HepG2 (cell line): ENCODE data around the gene EPHA2. TPM values are rescaled to one million over a fixed set of nuclear protein-coding genes. Genes with fewer than 3 reads are reported as not detected.
A peak's percentile ranks its signal among the peaks of the same experiment; 100 is the strongest.

Experiments used
- ATAC-seq: fragments of 200-7000 bp; cut with Tn5 transposase; 3 replicates; pipeline ENCODE4 v1.9.1; 2020; ENCODE audit warnings: mild to moderate bottlenecking, moderate library complexity
- BruUV-seq: library from RNA; stranded (reverse); fragments of 400-500 nt; replicated peaks from 2 replicates; lab custom pipeline; 2021; lab: Mats Ljungman, UMichigan
- CTCF ChIA-PET: fragments of 300-600 bp; formaldehyde crosslinking; extraction: SDS; loops from one replicate; lab custom pipeline; 2021; ENCODE audit warnings: low total read pairs, inconsistent platforms, low intra/inter-chr PET ratio; lab: Yijun Ruan, JAX
- POLR2A ChIA-PET: fragments of 350-600 bp; sonication (Branson Sonifier 250); formaldehyde crosslinking; loops from one replicate; lab custom pipeline; 2020; ENCODE audit warnings: antibody characterized with exemption, inconsistent platforms; lab: Yijun Ruan, JAX
- DNase-seq: peaks from one replicate; pipeline ENCODE4 v3.0.0-alpha.2; 2015; ENCODE audit warnings: low spot score
- FAIRE-seq: peaks from 3 replicates; lab custom pipeline; 2011; peaks lifted over from hg19 to GRCh38; lab: Jason Lieb, UNC
- H2AFZ ChIP-seq: one replicate; pipeline ENCODE4 v1.6.1; 2011; ENCODE audit warnings: low read length, inconsistent platforms
- H3K27ac ChIP-seq: fragments of 300-600 bp; 3 replicates; pipeline ENCODE4 v1.8.0; 2011; ENCODE audit warnings: mixed run types, mild to moderate bottlenecking, mixed read lengths, low read length, inconsistent platforms; ENCODE audit not compliant: insufficient read depth; ENCODE audit errors: extremely low read length
- H3K27me3 ChIP-seq, 2 experiments: fragments of 200-600 bp in 1 of 2; 2 replicates in 1 of 2; 3 replicates in 1 of 2; pipeline versions ENCODE4 v1.6.0 to v1.8.0; 2011; ENCODE audit warnings: low read length in 2 of 2, mild to moderate bottlenecking in 2 of 2, moderate library complexity in 2 of 2, inconsistent platforms in 1 of 2; ENCODE audit not compliant: insufficient read depth in 2 of 2, control insufficient read depth in 1 of 2
- H3K36me3 ChIP-seq, 2 experiments: fragments of 200-600 bp in 1 of 2; replicated peaks in 1 of 2; 2 replicates in 1 of 2; 3 replicates in 1 of 2; pipeline versions ENCODE4 v1.5.1 to v1.8.0; 2011; ENCODE audit warnings: low read length in 2 of 2, inconsistent platforms in 1 of 2; ENCODE audit not compliant: insufficient read depth in 2 of 2, control insufficient read depth in 1 of 2
- H3K4me1 ChIP-seq: 2 replicates; pipeline ENCODE4 v1.5.1; 2012; ENCODE audit warnings: low read length, inconsistent platforms; ENCODE audit not compliant: insufficient read depth
- H3K4me2 ChIP-seq: 2 replicates; pipeline ENCODE4 v1.6.0; 2011; ENCODE audit warnings: low read depth, low read length, inconsistent platforms
- H3K4me3 ChIP-seq, 3 experiments: fragments of 200-600 bp in 1 of 3; sonication (generic), shearing (Covaris generic) in 1 of 3; replicated peaks in 1 of 3; 2 replicates each; pipeline ENCODE4 v1.5.1; 2011 to 2016; ENCODE audit warnings: low read length in 3 of 3, inconsistent platforms in 2 of 3, low read depth in 2 of 3, mild to moderate bottlenecking in 2 of 3, control low read depth in 1 of 3, mixed read lengths in 1 of 3; ENCODE audit not compliant: insufficient read depth in 1 of 3
- H3K79me2 ChIP-seq: one replicate; pipeline ENCODE4 v1.6.1; 2011; ENCODE audit warnings: low read length, inconsistent platforms; ENCODE audit not compliant: insufficient read depth
- H3K9ac ChIP-seq: 2 replicates; pipeline ENCODE4 v1.6.0; 2011; ENCODE audit warnings: mild to moderate bottlenecking, low read depth, low read length, inconsistent platforms; ENCODE audit not compliant: insufficient read depth
- H3K9me3 ChIP-seq: 2 replicates; pipeline ENCODE4 v1.5.1; 2012; ENCODE audit warnings: mild to moderate bottlenecking, low read length
- H4K20me1 ChIP-seq: 2 replicates; pipeline ENCODE4 v1.6.0; 2011; ENCODE audit warnings: inconsistent platforms, mild to moderate bottlenecking, low read length, moderate library complexity; ENCODE audit not compliant: insufficient read depth
- AGO2 ChIP-seq: fragments of 200-400 bp; formaldehyde crosslinking; optimal IDR thresholded peaks from 2 replicates; pipeline ENCODE3; 2017; ENCODE audit warnings: mild to moderate bottlenecking, low read depth, low read length, moderate library complexity
- FOXM1 ChIP-seq: sonication (generic); formaldehyde crosslinking; IDR thresholded peaks from 2 replicates; pipeline ENCODE4 v1.5.0; 2020; ENCODE audit warnings: missing genetic modification reagents
- HOXA7 ChIP-seq: sonication (generic); formaldehyde crosslinking; IDR thresholded peaks from 2 replicates; pipeline ENCODE4 v1.8.1; 2022; ENCODE audit warnings: mild to moderate bottlenecking, missing genetic modification reagents, moderate library complexity
- LCORL ChIP-seq, 2 experiments: fragments of 450-650 bp in 1 of 2; sonication (generic) in 1 of 2; formaldehyde crosslinking in 1 of 2; IDR thresholded peaks; 2 replicates each; pipeline versions ENCODE4 v1.5.0 to v1.6.1; 2017 to 2020; ENCODE audit warnings: antibody characterized with exemption in 1 of 2, missing genetic modification reagents in 1 of 2
- MAFF ChIP-seq: IDR thresholded peaks from 2 replicates; pipeline ENCODE4 v1.6.1; 2011; ENCODE audit warnings: low read depth, low read length, improper control_type of control experiment
- RBM39 ChIP-seq: fragments of 200-400 bp; formaldehyde crosslinking; IDR thresholded peaks from one replicate; pipeline ENCODE4 v1.6.1; 2018; ENCODE audit warnings: antibody characterized with exemption, mild to moderate bottlenecking, low read depth, low read length; ENCODE audit not compliant: poor library complexity, severe bottlenecking
- SAP130 ChIP-seq: IDR thresholded peaks from 2 replicates; pipeline ENCODE4 v1.6.1; 2016; ENCODE audit warnings: low read depth
- SNAI1 ChIP-seq: sonication (generic); formaldehyde crosslinking; IDR thresholded peaks from 2 replicates; pipeline ENCODE4 v1.5.0; 2020; ENCODE audit warnings: mild to moderate bottlenecking, missing genetic modification reagents, borderline replicate concordance
- TBL1XR1 ChIP-seq: fragments of 150-350 bp; IDR thresholded peaks from 2 replicates; pipeline ENCODE4 v1.6.1; 2014; ENCODE audit warnings: borderline replicate concordance, low read length; ENCODE audit not compliant: partially characterized antibody
- ZBTB10 ChIP-seq: sonication (generic); formaldehyde crosslinking; IDR thresholded peaks from 2 replicates; pipeline ENCODE4 v1.4.0; 2020; ENCODE audit warnings: missing genetic modification reagents, borderline replicate concordance
- ZBTB37 ChIP-seq: sonication (generic); formaldehyde crosslinking; IDR thresholded peaks from 2 replicates; pipeline ENCODE4 v1.4.0; 2020; ENCODE audit warnings: mild to moderate bottlenecking, missing genetic modification reagents
- ZC3H13 ChIP-seq: sonication (generic); formaldehyde crosslinking; IDR thresholded peaks from 2 replicates; pipeline ENCODE4 v1.8.1; 2023; ENCODE audit warnings: mild to moderate bottlenecking, missing genetic modification reagents, moderate library complexity
- ZKSCAN5 ChIP-seq: sonication (generic); formaldehyde crosslinking; IDR thresholded peaks from 2 replicates; pipeline ENCODE4 v1.5.1; 2020; ENCODE audit warnings: mild to moderate bottlenecking, missing genetic modification reagents
- ZNF296 ChIP-seq: sonication (generic); formaldehyde crosslinking; conservative IDR thresholded peaks from 2 replicates; pipeline ENCODE4 v1.5.0; 2020; ENCODE audit warnings: mild to moderate bottlenecking, missing genetic modification reagents
- ZNF329 ChIP-seq: sonication (generic); formaldehyde crosslinking; IDR thresholded peaks from 2 replicates; pipeline ENCODE4 v1.9.0; 2021; ENCODE audit warnings: low read depth, mild to moderate bottlenecking, missing genetic modification reagents
- ZNF460 ChIP-seq: sonication (generic); formaldehyde crosslinking; IDR thresholded peaks from 2 replicates; pipeline ENCODE4 v1.5.1; 2020; ENCODE audit warnings: missing genetic modification reagents, mild to moderate bottlenecking, borderline replicate concordance
- ZNF775 ChIP-seq: sonication (generic); formaldehyde crosslinking; IDR thresholded peaks from 2 replicates; pipeline ENCODE4 v1.4.0; 2020; ENCODE audit warnings: missing genetic modification reagents, mild to moderate bottlenecking, moderate library complexity, borderline replicate concordance
- ZNF784 ChIP-seq: sonication (generic); formaldehyde crosslinking; IDR thresholded peaks from 2 replicates; pipeline ENCODE4 v1.5.1; 2020; ENCODE audit warnings: missing genetic modification reagents, mild to moderate bottlenecking, borderline replicate concordance
- ZNF816 ChIP-seq: sonication (generic); formaldehyde crosslinking; IDR thresholded peaks from 2 replicates; pipeline ENCODE4 v1.8.0; 2022; ENCODE audit warnings: missing genetic modification reagents, mild to moderate bottlenecking, borderline replicate concordance
- WGBS: methylation state at CpG from one replicate; pipeline ENCODE4 v1.1.6; 2017; ENCODE audit warnings: low lambda C conversion rate; 5-methylcytosine and 5-hydroxymethylcytosine counted together
- in situ Hi-C: cut with HindIII; loops from 2 replicates; pipeline ENCODE4 v1.10.0; 2017; ENCODE audit warnings: low pct_unique_long_range_greater_than_20kb; ENCODE audit not compliant: extremely low pct_ligation_motif_present
- intact Hi-C: fragments of 100-400 bp; cut with micrococcal nuclease; formaldehyde crosslinking; loops from one replicate; pipeline ENCODE4 v1.10.0; 2022; ENCODE audit not compliant: unreplicated experiment
- polyA plus RNA-seq, 8 experiments: library from polyadenylated mRNA; depleted of rRNA in 3 of 8; stranded (reverse) in 7 of 8; unstranded in 1 of 8; fragments of >200 nt; fragmentation: Illumina TruSeq in 4 of 8; extraction: Trizol in 4 of 8; gene quantifications; 2 replicates each; pipeline versions ENCODE4 v1.2.1 to v1.2.3, GENCODE V29; 2011 to 2016; ENCODE audit warnings: low read depth in 4 of 8, missing spikeins in 1 of 8, mixed read lengths in 1 of 8; ENCODE audit not compliant: insufficient read depth in 1 of 8
- total RNA-seq, 5 experiments: library from RNA; depleted of rRNA; stranded (reverse); fragments of >200 nt; fragmentation: Illumina TruSeq; extraction: Trizol; gene quantifications; 2 replicates each; pipeline ENCODE4 v1.2.3, GENCODE V29; 2016; ENCODE audit warnings: low read depth in 1 of 5

The EPHA2 gene
- total and polyA plus RNA-seq, 2 of the 13 experiments (the other 11 are each of a cell fraction or from before 2014, with no cell fraction given) = 33.6 to 53.6 TPM

GRCh38 chr1:16153999-16154673 lies 1.7 kb downstream of the EPHA2 start:
- Histone ChIP-seq H3K36me3 (peaks cover 17 to 31% of the 10 kb centered on the region in 2 experiments), H3K27me3 (no peaks in the 10 kb centered on the region; a peak in 1 of 5 replicates), H3K9me3 (no peaks in the 10 kb centered on the region), H4K20me1 (peaks cover 40% of the 10 kb centered on the region; the same call in 1 of the 2 replicates), H3K4me1 (peaks cover 69% of the 10 kb centered on the region), H3K79me2 (peaks cover 72% of the 10 kb centered on the region), H2AFZ (no peak overlapping the region), H3K9ac (peak overlapping the region; percentile 95), H3K4me2 (peak overlapping the region; percentile 99), H3K27ac (peak overlapping the region; percentile 86), H3K4me3 (peak overlapping the region; percentile 92 to 100 (median 95))
- FAIRE-seq (no peak), ATAC-seq (no peak; the same call in 2 of the 3 replicates), DNase-seq (no peak)
- ChIA-PET CTCF (no interaction called here), POLR2A (interaction anchor here (0.7 to 5.9 kb wide), 12 partner anchors 8 to 249 kb away, joined by 3 to 120 read pairs (median 6); no protein-coding TSS in a partner anchor)
- in situ Hi-C loops = no loop called here
- BruUV-seq = no TSS peak
- 5% methylated on average over 13 of the region's 17 CpGs for WGBS
- intact Hi-C loops = no loop called here
- TF ChIP-seq ZKSCAN5 = no peak
- no peak for TF ChIP-seq ZNF296 (CRISPR knock-in tag)
- no peak for TF ChIP-seq ZBTB10 (CRISPR knock-in tag)
- no peak for TF ChIP-seq TBL1XR1
- no peak for TF ChIP-seq ZNF775
- no peak for TF ChIP-seq LCORL (IDR thresholded peaks at IDR 0.05)
- peak; percentile 66; the same call in 1 of the 2 replicates for TF ChIP-seq LCORL (CRISPR knock-in tag; IDR thresholded peaks at IDR 0.05)
- peak; percentile 3 for TF ChIP-seq AGO2
- peak; percentile 16 for TF ChIP-seq SAP130 (CRISPR knock-in tag)
- TF ChIP-seq RBM39 = peak; percentile 4
- no peak for TF ChIP-seq MAFF
- TF ChIP-seq SNAI1 (CRISPR knock-in tag) = 0 out of 2 replicates have a peak, but pooled peaks have one; percentile 25
- no peak for TF ChIP-seq FOXM1
- TF ChIP-seq ZNF329 (CRISPR knock-in tag) = no peak
- no peak for TF ChIP-seq ZNF784 (CRISPR knock-in tag)
- 0 out of 2 replicates have a peak, but pooled peaks have one; percentile 4 for TF ChIP-seq ZNF816 (CRISPR knock-in tag)
- TF ChIP-seq HOXA7 (CRISPR knock-in tag) = no peak
- TF ChIP-seq ZBTB37 = no peak
- TF ChIP-seq ZC3H13 (CRISPR knock-in tag) = peak; percentile 48; the same call in 1 of the 2 replicates
- TF ChIP-seq ZNF460 = peak; percentile 71
